ENCODE results near the gene HES7. TPM values are rescaled to one million over a fixed set of nuclear protein-coding genes. Genes with fewer than 3 reads are reported as not detected.
"Not testable (repeated sequence)": the region's sequence is repeated elsewhere in the genome, so short reads cannot be mapped to it uniquely, and the experiment has no call there.

HES7 gene
- total RNA-seq, 1 experiment from 2014 or later, result 1.1 TPM

DNA sequence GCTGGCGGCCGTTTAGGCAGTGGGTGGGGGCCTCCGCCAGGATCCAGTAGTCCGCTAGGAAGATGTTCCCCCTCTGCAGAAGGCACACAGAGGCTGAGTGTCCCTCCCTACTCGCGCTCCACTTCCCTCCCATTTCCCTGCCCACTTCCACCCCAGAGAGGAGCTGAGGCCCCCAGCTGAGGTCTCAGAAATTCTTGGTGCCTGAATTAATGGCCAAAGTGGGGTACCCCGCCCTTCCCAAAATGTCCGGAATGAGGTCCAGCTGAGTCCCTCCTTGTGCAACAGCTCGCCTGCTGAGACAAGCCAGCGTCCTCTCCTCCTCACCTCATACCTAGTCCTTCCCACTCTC is 13.5 kb downstream of the HES7 start:
- in situ Hi-C loops (cut with HindIII; ENCODE audit: low sequenced_read_pairs), result no loop called here

DNA sequence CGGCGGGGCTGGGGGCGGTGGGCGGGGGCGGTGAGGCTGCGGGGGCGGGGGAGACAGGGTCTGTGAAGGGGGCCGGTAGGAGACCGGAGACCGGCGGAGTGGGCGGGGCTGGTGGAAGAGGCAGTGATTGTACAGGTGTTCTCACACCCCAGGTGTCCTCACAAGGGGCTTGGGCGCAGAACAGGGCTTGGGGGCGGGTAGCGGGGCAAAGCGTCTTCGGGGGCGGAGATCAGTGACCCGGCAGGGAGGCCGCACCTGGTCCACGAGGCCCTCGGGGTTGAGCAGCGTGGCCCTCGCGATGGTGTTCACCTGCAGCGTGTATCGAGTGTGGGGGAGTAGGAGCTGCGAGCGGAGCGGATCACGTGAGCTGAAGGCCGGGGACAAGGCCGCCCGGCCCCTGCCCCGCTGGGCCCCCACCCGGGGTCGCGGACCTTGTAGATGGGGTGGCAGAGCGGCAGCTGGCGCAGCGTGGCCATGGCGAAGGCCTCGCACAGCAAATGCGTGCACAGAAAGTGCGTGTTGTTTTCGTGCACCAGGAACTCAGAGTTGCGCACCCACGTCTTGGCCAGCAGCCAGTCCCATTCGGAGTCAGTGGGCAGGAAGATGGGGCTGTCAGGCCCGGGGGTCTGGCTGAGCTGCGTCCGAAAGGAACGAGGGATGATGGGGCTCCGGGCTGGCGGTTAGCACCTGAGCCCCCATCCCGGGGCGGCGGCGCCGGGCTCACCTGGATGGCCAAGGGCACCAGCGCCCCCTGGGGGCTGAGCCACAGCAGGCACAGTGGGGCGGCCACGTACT is 14.0 kb downstream of the HES7 start:
- DNase-seq (ENCODE audit: low spot score), result peak; percentile 56
- in situ Hi-C loops (cut with HindIII; ENCODE audit: low sequenced_read_pairs), result no loop called here

More for the DNA sequence above, 13.5 kb downstream of the HES7 start:
- no peak for DNase-seq (ENCODE audit: low spot score)

DNA sequence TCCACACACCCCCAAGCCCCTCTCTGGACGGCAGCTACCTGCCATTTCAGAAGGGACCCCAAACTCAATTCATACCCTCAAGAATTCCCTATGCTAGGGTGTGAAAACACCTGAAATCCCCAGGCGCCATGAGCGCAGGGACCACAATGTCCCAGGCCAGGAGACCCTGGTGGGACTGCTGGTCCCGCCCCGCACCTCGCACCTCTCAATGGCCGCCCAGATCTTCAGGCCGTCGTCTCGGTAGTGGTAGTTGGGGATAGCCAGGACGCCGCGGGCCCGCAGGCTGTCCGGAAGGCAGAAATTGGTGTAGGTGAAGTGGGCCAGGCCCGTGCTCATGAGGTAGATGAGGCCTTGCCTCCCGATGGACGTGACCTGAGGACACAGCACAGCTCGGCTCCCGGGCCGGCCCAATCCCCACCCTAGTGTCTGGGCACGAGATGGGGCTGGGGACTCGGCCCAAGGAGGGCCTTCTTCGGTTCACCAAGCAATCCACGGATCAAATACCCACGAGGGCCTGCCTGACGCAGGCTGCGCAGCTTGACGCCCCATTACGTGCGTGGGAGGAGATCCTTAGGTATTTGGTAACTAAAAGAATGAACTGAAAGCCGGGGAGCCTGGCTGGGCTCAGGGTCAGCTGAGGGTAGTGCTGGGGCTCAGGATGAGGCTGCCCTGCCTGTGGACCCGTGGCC is 14.8 kb downstream of the HES7 start:
- in situ Hi-C loops (cut with HindIII; ENCODE audit: low sequenced_read_pairs), result no loop called here
- no peak for DNase-seq (ENCODE audit: low spot score)

DNA sequence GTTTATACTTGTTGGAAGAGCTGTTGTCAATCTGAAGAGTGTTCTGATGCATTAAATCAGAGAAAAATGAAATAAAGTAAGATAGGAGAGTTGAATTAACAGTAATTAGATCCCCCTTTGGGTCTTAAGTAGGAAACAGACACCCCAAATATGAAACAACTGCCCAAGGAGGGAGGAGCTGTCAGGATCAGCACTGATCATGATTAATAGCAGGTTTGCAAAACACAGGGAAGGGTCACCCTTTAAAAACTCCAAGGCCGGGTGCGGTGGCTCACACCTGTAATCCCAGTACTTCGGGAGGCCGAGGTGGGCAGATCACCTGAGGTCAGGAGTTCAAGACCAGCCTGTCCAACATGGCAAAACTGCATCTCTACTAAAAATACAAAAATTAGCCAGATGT is 16.9 kb downstream of the HES7 start:
- DNase-seq (ENCODE audit: low spot score); in situ Hi-C loops (cut with HindIII; ENCODE audit: low sequenced_read_pairs): not testable (repeated sequence)

GRCh38 chr17:8105957-8106398 is 17.9 kb downstream of the HES7 start:
- in situ Hi-C loops (cut with HindIII; ENCODE audit: low sequenced_read_pairs), result no loop called here
- no peak for DNase-seq (ENCODE audit: low spot score)

DNA sequence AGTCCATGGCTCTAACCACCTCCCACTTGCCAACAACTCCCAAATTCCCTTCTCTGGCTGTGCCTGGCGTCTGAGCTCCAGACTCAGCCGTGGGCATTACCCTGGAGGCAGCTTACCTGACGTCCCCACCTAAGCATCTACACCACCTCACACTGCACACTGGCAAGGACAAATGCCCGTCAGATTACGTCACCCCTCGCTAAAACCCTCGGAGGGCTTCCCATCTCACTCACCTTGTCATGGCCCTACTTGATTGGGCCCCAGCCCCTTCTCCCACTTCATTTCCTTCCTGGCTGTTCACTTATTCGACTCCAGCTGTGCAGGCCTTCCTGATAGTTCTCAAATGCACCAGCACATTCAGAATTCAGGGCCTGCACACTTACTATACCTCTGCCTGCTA is 19.0 kb downstream of the HES7 start:
- no peak for DNase-seq (ENCODE audit: low spot score)
- in situ Hi-C loops (cut with HindIII; ENCODE audit: low sequenced_read_pairs), result loop anchor here (5.0 kb wide), 1 partner anchor 48 kb away; no protein-coding TSS in a partner anchor

GRCh38 chr17:8103549-8103948 is 20.4 kb downstream of the HES7 start:
- in situ Hi-C loops (cut with HindIII; ENCODE audit: low sequenced_read_pairs), result loop anchor here (5.0 kb wide), 1 partner anchor 46 kb away; no protein-coding TSS in a partner anchor
- no peak for DNase-seq (ENCODE audit: low spot score)

DNA sequence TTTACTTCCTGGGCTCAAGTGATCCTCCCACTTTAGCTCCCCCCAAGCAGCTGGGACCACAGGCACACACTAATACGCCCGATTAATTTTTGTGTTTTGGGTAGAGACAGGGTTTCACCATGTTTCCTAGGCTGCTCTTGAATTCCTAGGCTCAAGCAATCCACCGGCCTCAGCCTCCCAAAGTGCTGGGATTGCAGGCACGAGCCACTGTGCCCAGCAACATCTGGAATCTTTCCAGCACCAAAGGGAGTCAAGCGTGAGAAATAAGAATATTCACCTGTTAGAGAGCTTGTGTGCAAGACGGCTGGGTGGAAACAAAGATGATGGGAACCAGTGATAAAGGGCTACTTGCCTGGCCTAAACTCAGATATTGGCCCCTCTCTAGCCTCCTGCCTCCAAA is 22.2 kb downstream of the HES7 start:
- DNase-seq (ENCODE audit: low spot score), result no peak
- in situ Hi-C loops (cut with HindIII; ENCODE audit: low sequenced_read_pairs), result loop anchor here (5.0 kb wide), 1 partner anchor 44 kb away; no protein-coding TSS in a partner anchor

GRCh38 chr17:8100763-8101162 is 23.1 kb downstream of the HES7 start:
- DNase-seq (ENCODE audit: low spot score), result no peak
- in situ Hi-C loops (cut with HindIII; ENCODE audit: low sequenced_read_pairs), result loop anchor here (5.0 kb wide), 1 partner anchor 43 kb away; no protein-coding TSS in a partner anchor

DNA sequence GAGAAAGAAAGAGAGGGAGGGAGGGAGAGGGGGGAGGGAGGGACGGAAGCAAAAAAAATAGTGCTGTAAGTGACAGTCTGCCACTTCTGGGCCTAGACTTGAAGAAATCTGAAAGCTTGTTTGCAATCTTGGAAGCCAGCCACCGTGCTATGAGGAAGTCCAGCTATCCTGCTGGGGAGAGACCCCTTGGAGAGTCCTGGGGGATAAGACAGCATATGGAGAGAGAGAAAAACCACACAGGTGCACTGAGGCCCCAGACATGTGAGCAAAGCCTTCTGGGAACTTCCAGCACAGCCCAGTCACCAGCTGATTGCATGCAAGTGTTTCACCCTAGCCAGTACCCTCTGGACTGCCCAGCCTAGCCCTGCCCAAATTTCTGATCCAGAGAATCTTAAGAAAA is 23.8 kb downstream of the HES7 start:
- in situ Hi-C loops (cut with HindIII; ENCODE audit: low sequenced_read_pairs), result loop anchor here (5.0 kb wide), 1 partner anchor 43 kb away; no protein-coding TSS in a partner anchor
- DNase-seq (ENCODE audit: low spot score), result no peak

GRCh38 chr17:8096541-8096940 is 27.4 kb downstream of the HES7 start:
- in situ Hi-C loops (cut with HindIII; ENCODE audit: low sequenced_read_pairs), result no loop called here
- no peak for DNase-seq (ENCODE audit: low spot score)

DNA sequence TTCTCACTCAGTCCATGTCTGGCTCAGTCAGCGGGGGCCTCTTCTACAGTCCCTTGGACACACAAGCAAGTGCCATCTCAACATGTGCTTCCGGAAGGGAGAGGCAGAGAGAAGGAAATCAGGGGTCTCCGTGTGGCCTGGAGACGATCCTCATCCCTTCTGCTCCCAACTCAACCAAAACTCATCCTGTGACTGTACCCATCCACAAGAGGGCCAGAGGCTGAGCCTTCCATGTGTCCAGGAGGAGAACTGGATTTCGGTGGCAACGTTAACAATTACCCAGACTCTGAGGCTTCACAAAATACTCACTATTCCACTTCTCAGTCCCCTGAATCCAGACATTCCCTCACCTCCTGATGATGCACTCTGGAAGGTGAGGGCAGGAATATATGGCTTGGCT is 28.5 kb downstream of the HES7 start:
- in situ Hi-C loops (cut with HindIII; ENCODE audit: low sequenced_read_pairs), result no loop called here
- DNase-seq (ENCODE audit: low spot score), result no peak

DNA sequence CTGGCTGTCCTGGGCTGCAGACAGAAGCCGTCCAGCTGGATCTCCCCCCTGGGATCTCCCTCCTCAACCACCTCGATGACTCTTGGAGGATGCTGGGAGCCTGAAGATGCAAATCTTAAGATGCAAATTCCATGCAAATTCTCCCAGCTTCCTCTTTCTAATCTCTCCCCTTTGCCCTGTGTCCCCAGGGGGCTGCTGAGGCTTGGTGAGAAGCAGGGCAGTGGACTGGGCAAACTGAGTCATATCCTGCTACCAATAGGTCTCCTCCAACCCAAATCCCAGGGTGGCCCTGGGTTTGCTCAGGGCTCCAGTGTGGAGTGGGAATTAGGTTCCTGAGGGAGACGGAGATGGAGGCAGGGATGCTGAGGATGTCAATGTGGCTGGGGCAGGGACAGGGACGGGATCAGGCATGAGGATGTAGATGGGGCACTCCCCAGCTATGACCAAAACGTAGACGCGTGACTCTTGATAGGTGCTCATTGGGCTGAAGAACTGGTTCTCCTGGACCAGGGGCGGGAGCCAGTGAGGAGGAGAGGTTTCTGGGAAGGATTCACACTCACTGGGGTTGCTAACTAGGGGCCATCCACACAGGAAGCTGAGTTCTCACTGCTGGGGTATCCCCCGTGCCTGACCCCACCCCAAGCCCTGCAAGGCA is 32.7 kb downstream of the HES7 start:
- in situ Hi-C loops (cut with HindIII; ENCODE audit: low sequenced_read_pairs), result no loop called here
- DNase-seq (ENCODE audit: low spot score), result no peak

DNA sequence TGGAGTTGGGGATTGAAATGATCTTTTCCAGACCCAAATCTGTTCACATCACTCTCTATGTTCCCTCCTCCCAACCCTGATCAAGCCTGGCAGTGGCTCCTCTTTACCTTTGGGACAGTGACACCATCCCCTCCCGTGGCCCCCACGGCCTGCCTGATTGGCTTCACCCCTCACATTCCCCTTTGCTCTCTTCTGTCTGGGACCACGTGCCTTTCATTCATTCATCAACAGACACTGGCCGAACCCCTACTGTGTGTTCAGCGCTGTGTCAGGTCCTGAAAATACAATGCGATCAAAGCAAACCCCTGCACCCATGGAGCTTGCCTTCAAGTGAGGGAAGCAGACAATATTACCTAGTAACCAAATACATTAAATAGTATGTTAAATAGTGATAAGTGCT is 34.2 kb downstream of the HES7 start:
- in situ Hi-C loops (cut with HindIII; ENCODE audit: low sequenced_read_pairs), result no loop called here
- no peak for DNase-seq (ENCODE audit: low spot score)

GRCh38 chr17:8087952-8088230 is 36.0 kb downstream of the HES7 start:
- in situ Hi-C loops (cut with HindIII; ENCODE audit: low sequenced_read_pairs), result no loop called here
- DNase-seq (ENCODE audit: low spot score), result no peak

DNA sequence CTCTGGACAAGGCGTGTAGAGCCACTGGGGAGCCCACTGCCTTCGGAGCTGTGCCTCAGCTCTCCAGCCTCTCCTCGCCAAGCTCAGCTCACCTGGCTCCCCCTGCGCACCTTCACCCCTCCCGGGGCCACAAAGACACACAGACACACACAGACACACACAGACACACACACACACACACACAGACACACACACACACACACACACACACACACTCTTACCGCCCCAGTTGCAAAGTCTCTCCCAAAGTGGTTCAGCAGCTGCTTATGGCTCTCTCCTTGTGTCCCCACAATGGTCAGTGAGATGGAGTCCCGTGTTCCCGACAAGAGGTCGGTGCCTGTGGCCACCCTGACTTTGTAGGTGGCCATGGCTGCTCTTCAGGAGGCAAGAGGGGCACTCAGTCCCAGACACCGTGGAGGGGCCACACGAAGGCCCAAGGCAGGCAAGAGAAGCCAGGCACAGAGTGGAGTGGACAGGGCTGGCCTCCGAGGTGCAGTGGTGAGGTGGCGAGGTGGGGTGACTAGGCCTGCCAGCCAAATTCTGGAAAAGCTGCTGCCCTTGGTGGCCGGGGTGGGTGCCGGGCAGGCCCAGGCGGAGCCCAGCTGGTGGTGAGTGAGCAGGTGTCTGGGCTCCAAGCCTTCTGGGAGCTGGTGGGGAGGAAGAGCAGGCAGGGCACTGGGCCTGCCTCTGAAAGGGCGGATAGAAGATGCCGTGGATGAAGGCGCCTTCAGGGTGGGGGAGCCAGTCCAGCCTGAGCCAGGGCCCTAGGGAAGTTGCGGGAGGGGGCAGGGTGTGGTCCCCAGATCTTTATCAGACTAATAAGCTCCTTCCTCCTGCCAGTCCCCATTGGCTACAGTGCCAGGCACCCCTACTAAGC is 36.6 kb downstream of the HES7 start, which contains the start of gene ALOX12B:
TSS of gene ALOX12B (minus strand) at position 642 of the 877 bp plus-strand sequence. CDS start at position 368, 274 bp downstream.
- in situ Hi-C loops (cut with HindIII; ENCODE audit: low sequenced_read_pairs), result no loop called here
- DNase-seq (ENCODE audit: low spot score), result no peak

DNA sequence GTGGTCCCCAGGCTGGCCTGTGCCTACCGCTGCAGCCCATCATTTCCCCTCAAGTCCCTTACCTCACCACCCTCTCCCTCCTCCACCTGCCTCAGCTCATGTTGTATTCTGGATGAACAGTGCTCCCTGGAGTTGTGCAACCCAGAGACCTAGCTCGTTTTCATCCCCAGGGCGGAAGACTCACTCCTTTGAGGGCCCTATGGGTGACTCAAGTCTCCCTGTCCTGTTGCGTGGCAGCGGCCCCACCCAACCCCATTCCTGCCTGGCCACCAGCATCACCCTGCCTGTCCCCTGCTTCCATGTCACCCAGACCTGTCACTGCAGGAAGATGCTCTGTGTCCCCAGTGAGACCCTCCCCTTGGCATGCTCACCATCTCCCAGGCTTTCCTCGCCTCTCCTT is 39.7 kb downstream of the HES7 start:
- no peak for DNase-seq (ENCODE audit: low spot score)
- in situ Hi-C loops (cut with HindIII; ENCODE audit: low sequenced_read_pairs), result no loop called here

DNA sequence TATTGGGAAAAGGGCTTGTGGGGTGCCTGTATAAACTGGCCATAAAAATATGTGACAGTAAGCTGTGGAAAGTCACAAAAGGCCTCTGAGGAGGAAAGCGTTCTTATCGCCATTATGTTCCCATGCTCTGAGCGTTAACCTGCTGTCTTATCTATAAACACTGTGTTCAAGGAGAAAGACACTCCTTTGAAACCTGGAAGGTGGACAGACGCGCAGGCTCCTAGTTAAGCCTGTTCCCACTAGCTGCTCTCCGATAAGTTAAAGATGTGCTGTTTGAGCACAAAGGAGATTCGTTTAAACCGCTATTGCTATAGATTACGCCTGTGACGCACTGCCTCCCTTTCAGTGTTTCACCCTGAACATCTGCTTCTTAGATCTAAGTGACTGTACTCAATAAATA is 41.6 kb downstream of the HES7 start:
- in situ Hi-C loops (cut with HindIII; ENCODE audit: low sequenced_read_pairs), result no loop called here
- no peak for DNase-seq (ENCODE audit: low spot score)

DNA sequence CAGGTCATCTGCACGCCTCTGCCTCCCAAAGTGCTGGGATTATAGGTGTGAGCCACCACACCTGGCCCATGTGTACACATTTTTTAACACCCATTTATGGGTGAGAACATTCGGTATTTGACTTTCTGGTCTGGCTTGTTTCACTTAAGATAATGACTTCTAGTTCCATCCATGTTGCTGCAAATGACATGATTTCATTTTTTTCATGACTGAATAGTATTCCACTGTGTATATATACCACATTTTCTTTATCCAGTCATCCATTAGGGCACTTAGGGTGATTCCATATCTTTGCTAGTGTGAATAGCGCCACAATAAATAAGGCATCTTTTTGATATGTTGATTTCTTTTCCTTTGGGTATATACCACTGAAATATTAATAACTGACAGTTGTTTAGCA is 42.0 kb downstream of the HES7 start:
- in situ Hi-C loops (cut with HindIII; ENCODE audit: low sequenced_read_pairs), result no loop called here
- no peak for DNase-seq (ENCODE audit: low spot score)

Data from G401 (cell line).